ENCODE results near the gene GOLGA1.

The GOLGA1 gene

GRCh38 chr9:124889006-124889405, 51.9 kb downstream of the GOLGA1 start:
- no peak for TF ChIP-seq CTCF (IDR thresholded peaks at IDR 0.05; ENCODE audit: low read depth, low read length)
- DNase-seq (ENCODE audit: extremely low read depth, low read depth): no peak

- DNase-seq (ENCODE audit: extremely low read depth, low read depth): no peak
- no peak for TF ChIP-seq CTCF (IDR thresholded peaks at IDR 0.05; ENCODE audit: low read depth, low read length)
These were observed 53.1 kb downstream of the GOLGA1 start for GRCh38 chr9:124887832-124888231.

- no peak for TF ChIP-seq CTCF (IDR thresholded peaks at IDR 0.05; ENCODE audit: low read depth, low read length)
- DNase-seq (ENCODE audit: extremely low read depth, low read depth): no peak
These were observed 53.9 kb downstream of the GOLGA1 start for GRCh38 chr9:124886866-124887492.

GRCh38 chr9:124886461-124886860, 54.4 kb downstream of the GOLGA1 start:
- TF ChIP-seq CTCF (IDR thresholded peaks at IDR 0.05; ENCODE audit: low read depth, low read length): no peak
- DNase-seq (ENCODE audit: extremely low read depth, low read depth): no peak

- no peak for DNase-seq (ENCODE audit: extremely low read depth, low read depth)
- TF ChIP-seq CTCF (IDR thresholded peaks at IDR 0.05; ENCODE audit: low read depth, low read length): no peak
These were observed 55.3 kb downstream of the GOLGA1 start for GRCh38 chr9:124885551-124885950.

- no peak for TF ChIP-seq CTCF (IDR thresholded peaks at IDR 0.05; ENCODE audit: low read depth, low read length)
- no peak for DNase-seq (ENCODE audit: extremely low read depth, low read depth)
These were observed 56.5 kb downstream of the GOLGA1 start for GRCh38 chr9:124884376-124884775.

GRCh38 chr9:124882231-124882630, 58.7 kb downstream of the GOLGA1 start:
- no peak for TF ChIP-seq CTCF (IDR thresholded peaks at IDR 0.05; ENCODE audit: low read depth, low read length)
- DNase-seq (ENCODE audit: extremely low read depth, low read depth): no peak

All from AG09319 (cell line).